ENCODE measurements around the gene BHLHE40. TPM values are rescaled to one million over a fixed set of nuclear protein-coding genes. Genes with fewer than 3 reads are reported as not detected.
A peak's percentile ranks its signal among the peaks of the same experiment; 100 is the strongest.

The BHLHE40 gene
- total RNA-seq, 3 donors from 2014 or later = 13.8 to 177 (median 135) TPM

- H3K27ac ChIP-seq = no peak overlapping the region
- H3K36me3 ChIP-seq = no peaks in the 10 kb centered on the region
- H3K4me1 ChIP-seq = no peaks in the 10 kb centered on the region
- no peak for TF ChIP-seq POLR2A (IDR thresholded peaks at IDR 0.05)
- TF ChIP-seq CTCF (IDR thresholded peaks at IDR 0.05) = no peak
- no peak for TF ChIP-seq POLR2AphosphoS5 (IDR thresholded peaks at IDR 0.05)
- intact Hi-C loops (cut with DNase I; ENCODE audit: low total_unique reads) = no loop called here
- no peak for DNase-seq (ENCODE audit: low spot score in 2 of 2)
- H3K4me3 ChIP-seq = no peak overlapping the region
- no peaks in the 10 kb centered on the region for H3K9me3 ChIP-seq
- H3K27me3 ChIP-seq = no peaks in the 10 kb centered on the region
Measured at GRCh38 chr3:4947028-4947427, 32.2 kb upstream of the BHLHE40 start.

- no peaks in the 10 kb centered on the region for H3K9me3 ChIP-seq
- no peak for DNase-seq (ENCODE audit: low spot score in 2 of 2)
- no peaks in the 10 kb centered on the region for H3K4me1 ChIP-seq
- H3K27me3 ChIP-seq = no peaks in the 10 kb centered on the region
- intact Hi-C loops (cut with DNase I; ENCODE audit: low total_unique reads) = no loop called here
- no peak overlapping the region for H3K4me3 ChIP-seq
- H3K36me3 ChIP-seq = no peaks in the 10 kb centered on the region
- H3K27ac ChIP-seq = no peak overlapping the region
- TF ChIP-seq POLR2A (IDR thresholded peaks at IDR 0.05) = no peak
- no peak for TF ChIP-seq POLR2AphosphoS5 (IDR thresholded peaks at IDR 0.05)
- TF ChIP-seq CTCF (IDR thresholded peaks at IDR 0.05) = no peak
Measured at GRCh38 chr3:4948395-4948794, 30.8 kb upstream of the BHLHE40 start.

- Histone ChIP-seq H3K27ac (peak overlapping the region; percentile 23 to 73), H3K27me3 (no peaks in the 10 kb centered on the region), H3K4me1 (no peaks in the 10 kb centered on the region), H3K36me3 (no peaks in the 10 kb centered on the region), H3K9me3 (no peaks in the 10 kb centered on the region), H3K4me3 (no peak overlapping the region)
- TF ChIP-seq POLR2A (IDR thresholded peaks at IDR 0.05) = no peak
- no peak for TF ChIP-seq POLR2AphosphoS5 (IDR thresholded peaks at IDR 0.05)
- TF ChIP-seq CTCF (IDR thresholded peaks at IDR 0.05) = no peak
- intact Hi-C loops (cut with DNase I; ENCODE audit: low total_unique reads) = no loop called here
- no peak for DNase-seq (ENCODE audit: low spot score in 2 of 2)
Measured at GRCh38 chr3:4949004-4949403, 30.2 kb upstream of the BHLHE40 start.

GRCh38 chr3:4949659-4950058 is 29.6 kb upstream of the BHLHE40 start:
- Histone ChIP-seq H3K4me3 (no peak overlapping the region), H3K9me3 (no peaks in the 10 kb centered on the region), H3K36me3 (no peaks in the 10 kb centered on the region), H3K4me1 (no peaks in the 10 kb centered on the region), H3K27ac (peak overlapping the region in 1 of 2 donors; percentile 49), H3K27me3 (no peaks in the 10 kb centered on the region)
- TF ChIP-seq POLR2AphosphoS5 (IDR thresholded peaks at IDR 0.05) (no peak), CTCF (IDR thresholded peaks at IDR 0.05) (no peak), POLR2A (IDR thresholded peaks at IDR 0.05) (no peak)
- DNase-seq (ENCODE audit: low spot score in 2 of 2) = no peak
- intact Hi-C loops (cut with DNase I; ENCODE audit: low total_unique reads) = no loop called here

GRCh38 chr3:4950351-4950784 is 28.9 kb upstream of the BHLHE40 start:
- DNase-seq (ENCODE audit: low spot score in 2 of 2) = no peak
- H3K36me3 ChIP-seq = no peaks in the 10 kb centered on the region
- intact Hi-C loops (cut with DNase I; ENCODE audit: low total_unique reads) = no loop called here
- no peaks in the 10 kb centered on the region for H3K4me1 ChIP-seq
- H3K27ac ChIP-seq = peak overlapping the region in 1 of 2 donors; percentile 49
- H3K4me3 ChIP-seq = no peak overlapping the region
- no peaks in the 10 kb centered on the region for H3K9me3 ChIP-seq
- H3K27me3 ChIP-seq = no peaks in the 10 kb centered on the region
- TF ChIP-seq CTCF (IDR thresholded peaks at IDR 0.05) (no peak), POLR2A (IDR thresholded peaks at IDR 0.05) (no peak), POLR2AphosphoS5 (IDR thresholded peaks at IDR 0.05) (peak in 1 of 3 donors; percentile 21)
